H1 (cell line): ENCODE data around the gene FUT6. TPM values are rescaled to one million over a fixed set of nuclear protein-coding genes. Genes with fewer than 3 reads are reported as not detected.

ENCODE experiments used
- CTCF ChIA-PET: fragments of 300-600 bp; sonication (Branson Sonifier 250); formaldehyde crosslinking; loops from one replicate; lab custom pipeline; 2021; ENCODE audit not compliant: partially characterized antibody; lab: Charles Lee
- POLR2A ChIA-PET: fragments of 300-600 bp; sonication (Branson Sonifier 250); formaldehyde crosslinking; loops from one replicate; lab custom pipeline; 2021; ENCODE audit warnings: inconsistent platforms; ENCODE audit not compliant: partially characterized antibody; lab: Charles Lee
- DNase-seq, 2 experiments: peaks; one replicate each; pipeline versions ENCODE4 v3.0.0 to v3.0.0-alpha.2; 2010 to 2022; ENCODE audit warnings: low spot score in 2 of 2, low read depth in 1 of 2, mixed read lengths in 1 of 2
- FAIRE-seq: peaks from 2 replicates; lab custom pipeline; 2011; peaks lifted over from hg19 to GRCh38; lab: Jason Lieb, UNC
- H2AFZ ChIP-seq: 2 replicates; pipeline ENCODE4 v1.8.1; 2012; ENCODE audit warnings: low read length, inconsistent platforms
- H2AK5ac ChIP-seq: 2 replicates; pipeline ENCODE4 v1.6.1; 2013; ENCODE audit warnings: low read depth, low read length
- H2BK120ac ChIP-seq: replicated peaks from 2 replicates; pipeline ENCODE3; 2013; ENCODE audit warnings: low read depth, low read length, inconsistent platforms
- H2BK12ac ChIP-seq: 2 replicates; pipeline ENCODE4 v1.6.1; 2013; ENCODE audit warnings: low read depth, low read length
- H2BK15ac ChIP-seq: 2 replicates; pipeline ENCODE4 v1.6.1; 2013; ENCODE audit warnings: low read length
- H2BK20ac ChIP-seq: 2 replicates; pipeline ENCODE4 v1.6.1; 2013; ENCODE audit warnings: low read length
- H2BK5ac ChIP-seq: 2 replicates; pipeline ENCODE4 v1.6.1; 2013; ENCODE audit warnings: low read depth, low read length
- H3K14ac ChIP-seq: 2 replicates; pipeline ENCODE4 v1.6.1; 2013; ENCODE audit warnings: inconsistent platforms; ENCODE audit not compliant: insufficient read length
- H3K18ac ChIP-seq: 2 replicates; pipeline ENCODE4 v1.6.1; 2013; ENCODE audit warnings: low read length; ENCODE audit errors: extremely low read depth
- H3K23ac ChIP-seq: 2 replicates; pipeline ENCODE4 v1.6.1; 2013; ENCODE audit warnings: inconsistent platforms; ENCODE audit not compliant: insufficient read length
- H3K23me2 ChIP-seq: 2 replicates; pipeline ENCODE4 v1.6.1; 2013; ENCODE audit warnings: low read depth, low read length
- H3K27ac ChIP-seq: 2 replicates; pipeline ENCODE4 v1.6.1; 2011; ENCODE audit warnings: low read depth, low read length, inconsistent platforms
- H3K27me3 ChIP-seq, 4 experiments: replicated peaks in 1 of 4; 1 replicate in 1 of 4; 2 replicates in 3 of 4; pipeline versions ENCODE4 v1.6.1 to v1.8.1; 2011 to 2013; ENCODE audit warnings: low read length in 3 of 4, mild to moderate bottlenecking in 3 of 4, inconsistent platforms in 2 of 4, mixed read lengths in 2 of 4, moderate library complexity in 1 of 4; ENCODE audit not compliant: control insufficient read depth in 3 of 4, insufficient read depth in 3 of 4; ENCODE audit errors: extremely low read depth in 1 of 4
- H3K36me3 ChIP-seq, 4 experiments: 2 replicates each; pipeline versions ENCODE4 v1.6.1 to v1.8.1; 2011 to 2013; ENCODE audit warnings: mild to moderate bottlenecking in 4 of 4, low read length in 3 of 4, moderate library complexity in 2 of 4, control low read depth in 1 of 4, inconsistent platforms in 1 of 4; ENCODE audit not compliant: insufficient read depth in 4 of 4, control insufficient read depth in 2 of 4
- H3K4ac ChIP-seq: replicated peaks from 2 replicates; pipeline ENCODE3; 2013; ENCODE audit warnings: low read length, low read depth, mixed read lengths, inconsistent platforms; ENCODE audit not compliant: insufficient read length
- H3K4me1 ChIP-seq, 4 experiments: replicated peaks in 1 of 4; 1 replicate in 1 of 4; 2 replicates in 3 of 4; pipeline versions ENCODE4 v1.6.1 to v1.8.1; 2011 to 2013; ENCODE audit warnings: low read length in 3 of 4, inconsistent platforms in 2 of 4, mixed read lengths in 1 of 4; ENCODE audit not compliant: insufficient read depth in 4 of 4, control insufficient read depth in 3 of 4
- H3K4me2 ChIP-seq, 2 experiments: 2 replicates each; pipeline versions ENCODE4 v1.6.1 to v1.8.1; 2011 to 2013; ENCODE audit warnings: low read depth in 2 of 2, low read length in 2 of 2, control low read depth in 1 of 2, inconsistent platforms in 1 of 2, mild to moderate bottlenecking in 1 of 2; ENCODE audit not compliant: insufficient read depth in 1 of 2
- H3K4me3 ChIP-seq, 4 experiments: fragments of 200-600, 300-600 bp in 1 of 4; sonication (generic), shearing (Covaris generic), sonication (Bioruptor Twin) in 1 of 4; 2 replicates each; pipeline versions ENCODE4 v1.5.1 to v1.8.1; 2011 to 2016; ENCODE audit warnings: low read length in 4 of 4, low read depth in 3 of 4, control low read depth in 2 of 4, inconsistent platforms in 2 of 4, mild to moderate bottlenecking in 2 of 4, mixed read lengths in 1 of 4, moderate library complexity in 1 of 4; ENCODE audit not compliant: insufficient read depth in 2 of 4; ENCODE audit errors: extremely low read depth in 1 of 4
- H3K56ac ChIP-seq: replicated peaks from 2 replicates; pipeline ENCODE3; 2013; ENCODE audit warnings: low read depth, mild to moderate bottlenecking, mixed read lengths, low read length, inconsistent platforms; ENCODE audit not compliant: insufficient read length
- H3K79me1 ChIP-seq: 2 replicates; pipeline ENCODE4 v1.6.1; 2013; ENCODE audit warnings: low read depth, low read length, control low read depth
- H3K79me2 ChIP-seq, 2 experiments: 2 replicates each; pipeline versions ENCODE4 v1.6.1 to v1.8.1; 2012 to 2013; ENCODE audit warnings: low read length in 2 of 2, mild to moderate bottlenecking in 2 of 2, inconsistent platforms in 1 of 2; ENCODE audit not compliant: insufficient read depth in 2 of 2, control insufficient read depth in 1 of 2
- H3K9ac ChIP-seq, 4 experiments: replicated peaks in 1 of 4; 1 replicate in 1 of 4; 2 replicates in 3 of 4; pipeline versions ENCODE4 v1.6.1 to v1.8.1; 2011 to 2013; ENCODE audit warnings: low read depth in 3 of 4, low read length in 3 of 4, control low read depth in 2 of 4, mild to moderate bottlenecking in 2 of 4, moderate library complexity in 2 of 4, inconsistent platforms in 1 of 4; ENCODE audit errors: extremely low read depth in 1 of 4
- H3K9me3 ChIP-seq, 2 experiments: 2 replicates each; pipeline versions ENCODE4 v1.6.1 to v1.8.1; 2012 to 2013; ENCODE audit warnings: mild to moderate bottlenecking in 2 of 2, moderate library complexity in 2 of 2, control low read depth in 1 of 2, inconsistent platforms in 1 of 2, low read depth in 1 of 2, low read length in 1 of 2, mixed read lengths in 1 of 2; ENCODE audit not compliant: insufficient read depth in 2 of 2
- H4K20me1 ChIP-seq, 2 experiments: replicated peaks in 1 of 2; 2 replicates each; pipeline versions ENCODE3 to v1.8.1; 2011 to 2013; ENCODE audit warnings: inconsistent platforms in 2 of 2, low read length in 2 of 2, mild to moderate bottlenecking in 1 of 2; ENCODE audit not compliant: insufficient read depth in 2 of 2, control insufficient read depth in 1 of 2
- H4K5ac ChIP-seq: 2 replicates; pipeline ENCODE4 v1.6.1; 2013; ENCODE audit warnings: low read length, low read depth, mixed read lengths, inconsistent platforms; ENCODE audit not compliant: insufficient read length
- H4K8ac ChIP-seq: 2 replicates; pipeline ENCODE4 v1.8.0; 2013; ENCODE audit warnings: mild to moderate bottlenecking, moderate library complexity, low read length, inconsistent platforms; ENCODE audit not compliant: insufficient read depth; ENCODE audit errors: extremely low read depth
- H4K91ac ChIP-seq: replicated peaks from 2 replicates; pipeline ENCODE3; 2013; ENCODE audit warnings: low read length, mixed read lengths, inconsistent platforms; ENCODE audit not compliant: insufficient read length
- WGBS, 2 experiments: shearing (Covaris generic) in 1 of 2; methylation state at CpG; one replicate each; pipeline versions ENCODE4 v1.1.6 to v1.1.7; 2013 to 2015; ENCODE audit warnings: low lambda C conversion rate in 2 of 2, mixed read lengths in 2 of 2, inconsistent platforms in 1 of 2, low coverage in 1 of 2, missing lambda C conversion rate in 1 of 2; ENCODE audit not compliant: insufficient replicate concordance in 2 of 2, insufficient coverage in 1 of 2, insufficient read length in 1 of 2; ENCODE audit errors: extremely low coverage in 1 of 2, missing lambda C conversion rate in 1 of 2; 5-methylcytosine and 5-hydroxymethylcytosine counted together
- polyA plus RNA-seq, 7 experiments: library from polyadenylated mRNA; depleted of rRNA in 3 of 7; stranded (reverse) in 5 of 7; unstranded in 2 of 7; fragments of >200 nt in 5 of 7; fragments of 200-250 nt in 2 of 7; gene quantifications; 1 replicate in 5 of 7; 2 replicates in 1 of 7; 4 replicates in 1 of 7; pipeline versions ENCODE4 v1.2.1 to v1.2.3, GENCODE V29; 2011 to 2013; ENCODE audit warnings: missing spikeins in 2 of 7, mixed read lengths in 2 of 7
- total RNA-seq: library from RNA; stranded (reverse); fragmentation: NEBNext Ultra II Directional; extraction: Animal tissue kit (Norgen Biotek cat#: 25700); gene quantifications from 2 replicates; pipeline ENCODE4 v1.2.1, GENCODE V29; 2021

Gene FUT6
- total and polyA plus RNA-seq, 2 of the 8 experiments (the other 6 are each of a cell fraction or from before 2014, with no cell fraction given): not detected

- Histone ChIP-seq H3K4ac (no peak overlapping the region), H3K4me2 (no peak overlapping the region), H3K23ac (no peak overlapping the region), H2AK5ac (peak overlapping the region; percentile 95; the same call in 1 of the 2 replicates), H3K18ac (no peak overlapping the region), H2BK15ac (0 out of 2 replicates have a peak overlapping the region, but pooled peaks have one; percentile 92), H3K23me2 (peaks cover 3% of the 10 kb centered on the region; the same call in 1 of the 2 replicates), H3K27me3 (no peaks in the 10 kb centered on the region), H3K14ac (no peak overlapping the region), H2BK12ac (peak overlapping the region; percentile 80; the same call in 1 of the 2 replicates), H3K79me2 (no peaks in the 10 kb centered on the region), H3K4me3 (no peak overlapping the region), H3K56ac (no peak overlapping the region), H3K79me1 (peaks cover 5% of the 10 kb centered on the region; the same call in 1 of the 2 replicates), H2BK5ac (no peak overlapping the region), H4K8ac (no peak overlapping the region; the same call in 1 of the 2 replicates), H2BK120ac (no peak overlapping the region), H4K91ac (no peak overlapping the region), H4K5ac (no peak overlapping the region), H3K9ac (no peak overlapping the region; a peak in 1 of 7 replicates), H3K36me3 (peaks cover 7 to 15% (median 12%) of the 10 kb centered on the region in 4 experiments), H2BK20ac (no peak overlapping the region), H3K9me3 (no peaks in the 10 kb centered on the region), H4K20me1 (peaks cover 0 to 4% of the 10 kb centered on the region in 2 experiments), H3K4me1 (no peaks in the 10 kb centered on the region; a peak in 1 of 7 replicates), H2AFZ (no peak overlapping the region), H3K27ac (no peak overlapping the region)
- 87% methylated on average over 3 of the region's 3 CpGs; no CpG with 5 or more reads in 1 of the 2 experiments for WGBS, 2 experiments
- ChIA-PET CTCF (interaction anchor here (0.6 to 3.0 kb wide), 13 partner anchors 10 to 209 kb away, joined by 3 to 13 read pairs (median 4); partner anchors contain the start of gene NRTN), POLR2A (interaction anchor here (0.8 to 2.3 kb wide), 3 partner anchors 35 to 102 kb away, joined by 3 to 7 read pairs (median 6); partner anchors contain the start of genes CATSPERD and LONP1)
- FAIRE-seq (no peak), DNase-seq (no peak)
These were observed 46.3 kb downstream of the FUT6 start for GRCh38 chr19:5793188-5793587.
